Neutrophil (primary cell): ENCODE data around the gene DFFA.

Experiments used
- H3K27ac ChIP-seq: fragments of 200-600 bp; sonication (generic); 2 replicates; pipeline ENCODE4 v1.5.1; 2016; ENCODE audit warnings: mild to moderate bottlenecking, moderate library complexity
- H3K27me3 ChIP-seq: fragments of 200-600 bp; sonication (generic); 2 replicates; pipeline ENCODE4 v1.6.0; 2016; ENCODE audit warnings: mild to moderate bottlenecking
- H3K36me3 ChIP-seq: fragments of 200-600 bp; sonication (generic); 2 replicates; pipeline ENCODE4 v1.5.1; 2017
- H3K4me1 ChIP-seq, 2 experiments: fragments of 200-600 bp in 1 of 2; sonication (generic) in 1 of 2; 1 replicate in 1 of 2; 2 replicates in 1 of 2; pipeline versions ENCODE4 v1.5.1 to v1.6.1; 2013 to 2016; ENCODE audit warnings: low read depth in 1 of 2, low read length in 1 of 2, mild to moderate bottlenecking in 1 of 2, moderate library complexity in 1 of 2; ENCODE audit not compliant: control insufficient read depth in 1 of 2, insufficient read depth in 1 of 2
- H3K4me3 ChIP-seq, 2 experiments: fragments of 200-600 bp in 1 of 2; sonication (generic) in 1 of 2; 1 replicate in 1 of 2; 2 replicates in 1 of 2; pipeline ENCODE4 v1.5.1; 2013 to 2016; ENCODE audit warnings: low read depth in 1 of 2, low read length in 1 of 2, mild to moderate bottlenecking in 1 of 2, moderate library complexity in 1 of 2
- H3K9me3 ChIP-seq: fragments of 200-600 bp; sonication (generic); 2 replicates; pipeline ENCODE4 v1.5.1; 2016
- TF ChIP-seq, protein P1 (sequence below): fragments of 200-600 bp; sonication (generic); IDR thresholded peaks from 2 replicates; pipeline ENCODE4 v1.5.1; 2016; ENCODE audit warnings: antibody characterized with exemption

The DFFA gene

DNA sequence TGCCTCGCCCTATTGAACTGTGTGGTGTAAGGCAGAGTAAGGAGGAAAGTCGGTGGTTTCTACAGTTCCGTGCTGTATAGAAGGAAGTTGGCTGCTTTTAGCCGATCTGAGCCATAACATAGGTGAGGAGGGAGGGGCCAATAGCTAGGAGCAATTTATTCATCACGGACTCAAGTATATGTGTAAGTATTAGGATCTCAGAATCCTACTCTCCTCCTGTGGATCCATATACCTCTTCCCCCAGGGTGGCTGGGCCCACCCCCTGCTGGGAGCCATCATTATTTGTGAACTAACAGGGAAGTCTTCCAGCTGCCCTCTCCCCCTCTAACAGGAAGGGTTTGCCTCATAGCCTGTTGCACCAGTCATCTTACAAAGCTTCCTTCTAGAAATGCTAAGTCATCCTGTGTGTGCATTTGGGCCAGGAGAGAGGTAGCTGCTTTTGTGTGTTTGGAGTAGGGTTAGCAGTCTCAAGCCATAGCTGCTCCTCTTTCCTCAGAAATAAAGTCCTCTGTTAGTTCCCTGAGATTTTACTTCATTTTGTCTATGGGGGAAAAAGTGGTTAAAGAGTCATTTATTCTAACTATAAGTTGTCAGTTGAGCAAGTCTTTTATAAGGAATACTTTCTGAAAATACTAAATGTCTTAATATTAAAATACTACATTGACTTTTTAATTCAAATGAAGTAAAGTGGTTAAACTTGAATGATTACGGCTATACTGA, 57.0 kb downstream of the DFFA start:
- H3K27me3 ChIP-seq: no peaks in the 10 kb centered on the region

DNA sequence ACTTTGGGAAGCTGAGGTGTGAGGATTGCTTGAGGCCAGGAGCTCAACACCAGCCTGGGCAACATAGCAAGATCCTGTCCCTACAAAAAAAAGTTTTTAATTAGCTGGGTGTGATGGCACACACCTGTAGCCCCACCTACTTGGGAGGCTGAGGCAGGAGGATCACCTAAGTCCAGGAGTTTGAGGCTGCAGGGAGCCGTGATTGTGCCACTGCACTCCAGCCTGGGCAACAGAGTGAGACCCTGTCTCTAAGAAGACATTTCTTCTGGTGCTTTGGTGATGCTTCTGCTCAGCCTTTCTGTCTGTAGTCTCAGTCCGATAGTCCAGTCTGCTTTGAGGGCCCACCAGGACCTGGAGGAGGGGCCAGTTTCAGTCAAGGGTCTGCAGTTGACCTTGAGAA, 65.1 kb downstream of the DFFA start:
- H3K27ac ChIP-seq: peak overlapping the region; percentile 98
- no peak overlapping the region for H3K4me3 ChIP-seq
- H3K4me1 ChIP-seq: peaks cover 49 to 73% of the 10 kb centered on the region in 2 experiments
- H3K9me3 ChIP-seq: no peaks in the 10 kb centered on the region
- H3K27me3 ChIP-seq: no peaks in the 10 kb centered on the region
- H3K36me3 ChIP-seq: peaks cover 100% of the 10 kb centered on the region
- TF ChIP-seq, protein P1, sequence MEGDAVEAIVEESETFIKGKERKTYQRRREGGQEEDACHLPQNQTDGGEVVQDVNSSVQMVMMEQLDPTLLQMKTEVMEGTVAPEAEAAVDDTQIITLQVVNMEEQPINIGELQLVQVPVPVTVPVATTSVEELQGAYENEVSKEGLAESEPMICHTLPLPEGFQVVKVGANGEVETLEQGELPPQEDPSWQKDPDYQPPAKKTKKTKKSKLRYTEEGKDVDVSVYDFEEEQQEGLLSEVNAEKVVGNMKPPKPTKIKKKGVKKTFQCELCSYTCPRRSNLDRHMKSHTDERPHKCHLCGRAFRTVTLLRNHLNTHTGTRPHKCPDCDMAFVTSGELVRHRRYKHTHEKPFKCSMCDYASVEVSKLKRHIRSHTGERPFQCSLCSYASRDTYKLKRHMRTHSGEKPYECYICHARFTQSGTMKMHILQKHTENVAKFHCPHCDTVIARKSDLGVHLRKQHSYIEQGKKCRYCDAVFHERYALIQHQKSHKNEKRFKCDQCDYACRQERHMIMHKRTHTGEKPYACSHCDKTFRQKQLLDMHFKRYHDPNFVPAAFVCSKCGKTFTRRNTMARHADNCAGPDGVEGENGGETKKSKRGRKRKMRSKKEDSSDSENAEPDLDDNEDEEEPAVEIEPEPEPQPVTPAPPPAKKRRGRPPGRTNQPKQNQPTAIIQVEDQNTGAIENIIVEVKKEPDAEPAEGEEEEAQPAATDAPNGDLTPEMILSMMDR: no peak

More for the DNA sequence above, 57.0 kb downstream of the DFFA start:
- Histone ChIP-seq H3K27ac (peak overlapping the region; percentile 98), H3K36me3 (peaks cover 85% of the 10 kb centered on the region), H3K9me3 (no peaks in the 10 kb centered on the region), H3K4me3 (peak overlapping the region; percentile 56 to 60), H3K4me1 (peaks cover 55 to 64% of the 10 kb centered on the region in 2 experiments)
- TF ChIP-seq, protein P1: peak; percentile 53
